GM21423 (cell line): ENCODE data around the gene MYO1E.

Source experiments
- ATAC-seq: cut with Tn5 transposase; IDR thresholded peaks from one replicate; pipeline ENCODE4 v1.9.1; 2021; ENCODE audit warnings: mild to moderate bottlenecking, moderate library complexity; ENCODE audit not compliant: unreplicated experiment

MYO1E gene

GRCh38 chr15:59271595-59272201 lies 101.0 kb downstream of the MYO1E start:
- no peak for ATAC-seq

- ATAC-seq, result no peak
These were observed 103.7 kb downstream of the MYO1E start for GRCh38 chr15:59268852-59269407.

- no peak for ATAC-seq
These were observed 104.4 kb downstream of the MYO1E start for GRCh38 chr15:59268168-59268851.

DNA sequence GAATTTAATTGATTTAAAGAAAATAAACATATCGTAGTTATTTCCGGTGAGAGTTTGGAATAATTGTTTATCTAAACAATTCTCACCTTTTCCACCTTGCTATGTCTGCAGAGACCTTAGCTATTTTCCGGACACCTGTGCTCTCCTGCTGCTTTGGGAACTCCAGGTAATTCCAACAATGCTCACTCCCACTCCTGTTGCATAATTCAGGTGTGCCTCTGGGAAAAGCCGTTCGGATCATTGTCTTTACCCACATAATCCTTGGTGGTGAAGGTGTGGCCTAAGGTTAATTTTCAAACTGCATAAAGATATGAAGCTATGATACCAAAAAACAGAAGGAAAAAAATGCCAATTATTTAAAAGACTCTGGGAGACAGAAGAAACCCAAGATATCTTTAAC lies 106.6 kb downstream of the MYO1E start:
- no peak for ATAC-seq

DNA sequence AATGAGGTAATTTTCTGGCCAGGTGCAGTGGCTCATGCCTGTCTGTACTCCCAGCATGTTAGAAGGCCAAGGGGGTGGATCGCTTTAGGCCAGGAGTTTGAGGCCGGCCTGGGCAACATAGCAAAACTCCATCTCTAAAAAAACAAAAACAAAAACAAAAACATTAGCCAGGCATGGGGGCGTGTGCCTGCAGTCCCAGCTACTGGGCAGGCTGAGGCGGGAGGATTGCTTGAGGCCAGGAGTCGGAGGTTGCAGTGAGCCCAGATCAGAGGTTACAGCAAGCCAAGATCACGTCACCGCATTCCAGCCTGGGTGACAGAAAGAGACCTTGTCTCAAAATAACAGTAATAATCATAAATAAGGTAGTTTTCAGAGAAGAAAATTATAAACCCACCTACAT lies 110.4 kb downstream of the MYO1E start:
- ATAC-seq, result no peak

GRCh38 chr15:59260090-59260489 lies 112.6 kb downstream of the MYO1E start:
- no peak for ATAC-seq

GRCh38 chr15:59259137-59259943 lies 113.3 kb downstream of the MYO1E start:
- ATAC-seq, result no peak

- ATAC-seq, result no peak
These were observed 114.4 kb downstream of the MYO1E start for GRCh38 chr15:59258317-59258716.

- no peak for ATAC-seq
These were observed 115.5 kb downstream of the MYO1E start for GRCh38 chr15:59257140-59257539.

GRCh38 chr15:59256482-59256881 lies 116.2 kb downstream of the MYO1E start:
- ATAC-seq, result no peak

DNA sequence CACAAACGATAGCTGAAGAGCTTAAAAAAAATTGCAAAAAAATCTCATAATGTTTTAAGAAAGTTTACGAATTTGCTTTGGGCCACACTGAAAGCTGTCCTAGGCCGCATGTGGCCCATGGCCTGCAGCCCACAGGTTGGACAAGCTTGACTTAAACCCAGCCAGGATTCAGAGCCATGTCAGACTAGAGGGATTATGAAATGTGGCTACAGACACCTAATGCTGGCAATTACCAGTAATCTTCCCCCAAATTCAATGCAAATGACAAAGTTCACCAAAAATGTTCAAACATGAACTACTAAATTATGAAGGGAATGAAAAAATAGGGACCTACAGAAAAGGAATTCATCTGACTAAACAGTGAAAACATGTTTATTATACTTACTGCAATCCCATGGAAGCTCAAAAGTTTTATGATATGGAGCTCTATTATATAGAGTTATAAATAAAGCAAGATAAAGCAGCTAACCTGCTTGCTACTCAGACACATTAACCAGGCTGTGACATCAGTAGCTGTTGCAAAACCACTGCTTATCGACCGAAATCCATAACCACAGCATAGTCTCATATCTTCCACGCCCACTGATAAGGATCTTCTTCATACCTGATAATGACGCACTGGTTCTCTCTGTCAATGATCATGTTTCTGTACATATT lies 116.9 kb downstream of the MYO1E start:
- ATAC-seq, result peak; percentile 49

- no peak for ATAC-seq
These were observed 120.5 kb downstream of the MYO1E start for GRCh38 chr15:59252137-59252536.

GRCh38 chr15:59251001-59251845 lies 121.4 kb downstream of the MYO1E start:
- ATAC-seq, result peak; percentile 52

- ATAC-seq, result no peak
These were observed 122.4 kb downstream of the MYO1E start for GRCh38 chr15:59250249-59250648.

- no peak for ATAC-seq
These were observed 122.9 kb downstream of the MYO1E start for GRCh38 chr15:59249816-59250215.

GRCh38 chr15:59247364-59247763 lies 125.3 kb downstream of the MYO1E start:
- ATAC-seq, result no peak

GRCh38 chr15:59245559-59245958 lies 127.1 kb downstream of the MYO1E start:
- no peak for ATAC-seq

DNA sequence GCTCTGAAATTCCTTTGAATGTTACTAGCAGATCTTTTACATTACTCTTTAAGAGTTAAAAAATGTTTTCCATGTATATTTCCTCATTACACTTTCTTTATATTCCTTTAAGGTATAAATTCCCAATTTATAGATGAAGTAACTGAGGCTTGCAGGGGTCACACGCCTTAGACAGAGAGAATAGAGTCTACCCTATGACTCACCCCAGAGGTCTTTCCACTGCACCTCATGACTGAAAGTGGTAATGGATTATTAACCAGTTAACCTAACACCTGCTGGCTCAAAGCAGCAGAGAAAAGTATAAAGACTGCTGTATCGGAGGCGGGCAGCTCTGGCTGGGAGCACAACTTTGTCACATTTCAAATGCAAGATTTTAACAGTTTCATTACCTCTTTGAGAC lies 128.3 kb downstream of the MYO1E start:
- ATAC-seq, result peak; percentile 92

DNA sequence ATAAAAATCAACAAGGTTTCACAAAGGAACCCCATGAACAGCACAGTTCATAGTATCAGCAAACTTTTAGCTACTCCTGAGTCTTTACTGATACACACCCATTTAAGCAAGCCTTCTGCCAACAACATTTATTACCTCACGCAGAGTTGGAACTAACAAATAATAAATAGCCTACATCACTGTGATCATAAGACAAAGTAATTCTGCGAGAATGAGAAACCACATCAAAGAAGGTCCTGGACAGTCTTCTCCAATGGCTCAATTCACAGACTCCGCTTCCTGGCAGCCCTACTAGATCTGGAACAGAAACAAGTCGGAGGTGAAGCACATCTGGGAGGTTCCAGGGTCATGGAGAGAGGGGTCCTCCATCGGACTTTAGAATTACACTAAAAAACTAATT lies 129.0 kb downstream of the MYO1E start:
- ATAC-seq, result no peak

- no peak for ATAC-seq
These were observed 130.0 kb downstream of the MYO1E start for GRCh38 chr15:59242649-59243048.
